Activated CD4-positive, alpha-beta T cell treated with anti-CD3 and anti-CD28 coated beads for 24 hours (primary cell): ENCODE measurements around the gene DCTN2.
"Not testable (repeated sequence)": the region's sequence is repeated elsewhere in the genome, so short reads cannot be mapped to it uniquely, and the experiment has no call there.

Source experiments
- DNase-seq, 2 donors: peaks; one replicate each; pipeline ENCODE4 v3.0.0-alpha.2; 2020; ENCODE audit warnings: low read depth in 2 of 2

Gene DCTN2

DNA sequence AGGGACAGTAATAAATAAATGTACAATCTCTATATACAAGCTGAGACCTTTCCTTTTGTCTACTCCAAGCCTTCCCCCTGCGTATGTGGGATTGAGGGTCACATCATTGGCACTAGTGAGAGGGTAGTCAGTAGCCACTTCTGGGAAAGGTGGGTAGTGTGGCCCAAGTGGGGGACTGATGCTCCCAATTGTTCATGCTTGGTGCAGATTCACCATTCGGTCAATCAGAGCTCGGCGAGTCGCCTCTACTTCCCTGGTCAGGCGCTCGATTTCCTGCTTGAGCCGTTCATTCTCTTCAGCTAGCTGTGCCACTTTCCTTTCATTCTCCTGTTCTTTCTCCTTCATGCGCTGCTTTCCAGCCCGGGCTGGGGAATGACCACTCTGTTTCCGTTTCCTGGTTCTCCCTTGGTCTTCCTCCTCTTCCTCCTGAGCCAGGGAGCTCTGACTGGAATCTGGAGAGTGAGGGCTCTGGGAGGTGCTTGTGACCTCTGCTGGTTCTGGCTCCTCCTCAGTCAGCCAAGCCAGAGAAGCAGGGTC, 30.3 kb downstream of the DCTN2 start:
- DNase-seq = no peak

- no peak for DNase-seq
Observed at GRCh38 chr12:57515934-57516541, 31.0 kb downstream of the DCTN2 start.

GRCh38 chr12:57515408-57515933, 31.5 kb downstream of the DCTN2 start:
- DNase-seq = no peak

- DNase-seq = no peak
Observed at GRCh38 chr12:57514720-57515407, 32.1 kb downstream of the DCTN2 start.

DNA sequence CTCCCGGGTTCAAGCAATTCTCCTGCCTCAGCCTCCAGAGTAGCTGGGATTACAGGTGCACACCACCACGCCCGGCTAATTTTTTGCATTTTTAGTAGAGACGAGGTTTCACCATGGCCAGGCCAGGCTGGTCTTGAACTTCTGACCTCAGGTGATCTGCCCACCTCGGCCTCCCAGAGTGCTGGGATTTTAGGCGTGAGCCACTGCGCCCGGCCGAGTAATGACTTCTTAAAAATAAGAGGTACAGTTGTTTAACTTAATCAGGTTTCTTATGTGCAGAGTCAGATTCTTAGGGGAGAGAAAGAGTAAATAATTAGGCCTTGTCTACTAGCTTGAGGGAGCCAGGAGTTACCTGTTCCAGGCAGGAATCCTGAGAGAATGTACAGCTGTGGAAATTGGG, 32.7 kb downstream of the DCTN2 start:
- not testable (repeated sequence) for DNase-seq

- DNase-seq = not testable (repeated sequence)
Observed at GRCh38 chr12:57513677-57514076, 33.3 kb downstream of the DCTN2 start.

DNA sequence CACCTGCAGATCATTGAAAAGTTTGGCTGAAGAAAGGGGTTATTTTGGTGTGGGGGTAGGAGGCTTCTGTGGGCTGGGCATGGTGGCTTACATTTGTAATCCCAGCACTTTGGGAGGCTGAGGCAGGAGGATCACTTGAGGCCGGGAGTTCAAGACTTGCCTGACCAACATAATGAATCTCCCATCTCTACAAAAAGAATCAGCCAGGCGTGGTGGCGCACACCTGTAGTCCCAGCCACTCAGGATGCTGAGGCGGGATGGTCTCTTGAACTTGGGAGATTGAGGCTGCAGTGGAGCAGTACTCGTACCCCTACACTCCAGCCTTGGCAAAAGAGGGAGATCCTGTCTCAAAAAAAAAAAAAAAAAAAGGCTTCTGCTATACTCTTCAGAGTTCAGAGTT, 33.7 kb downstream of the DCTN2 start:
- no peak for DNase-seq

GRCh38 chr12:57512665-57513064, 34.3 kb downstream of the DCTN2 start:
- DNase-seq = no peak

GRCh38 chr12:57511588-57512325, 35.2 kb downstream of the DCTN2 start:
- DNase-seq = no peak

DNA sequence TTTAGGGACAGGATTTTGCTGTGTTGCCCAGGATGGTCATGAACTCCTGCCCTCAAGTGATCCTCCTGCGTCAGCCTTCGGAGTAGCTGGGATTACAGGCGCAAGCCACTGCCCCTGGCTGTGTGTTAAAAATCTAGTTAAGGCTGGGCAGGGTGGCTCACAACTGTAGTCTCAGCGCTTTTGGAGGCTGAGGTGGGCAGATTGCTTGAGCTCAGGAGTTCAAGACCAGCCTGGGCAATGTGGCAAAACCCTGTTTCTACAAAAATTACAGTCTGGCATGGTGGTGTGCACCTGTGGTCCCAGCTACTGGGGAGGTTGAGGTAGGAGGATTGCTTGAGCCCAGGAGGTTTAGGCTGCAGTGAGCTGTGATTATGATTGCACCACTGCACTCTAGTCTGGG, 35.8 kb downstream of the DCTN2 start:
- no peak for DNase-seq

DNA sequence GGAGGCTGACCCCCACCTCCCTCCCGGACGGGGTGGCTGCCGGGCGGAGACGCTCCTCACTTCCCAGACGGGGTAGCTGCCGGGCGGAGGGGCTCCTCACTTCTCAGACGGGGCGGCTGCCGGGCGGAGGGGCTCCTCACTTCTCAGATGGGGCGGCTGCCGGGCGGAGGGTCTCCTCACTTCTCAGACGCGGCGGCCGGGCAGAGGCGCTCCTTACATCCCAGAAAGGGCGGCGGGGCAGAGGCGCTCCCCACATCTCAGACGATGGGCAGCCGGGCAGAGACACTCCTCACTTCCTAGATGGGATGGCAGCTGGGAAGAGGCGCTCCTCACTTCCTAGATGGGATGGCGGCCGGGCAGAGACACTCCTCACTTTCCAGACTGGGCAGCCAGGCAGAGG, 39.2 kb downstream of the DCTN2 start:
- not testable (repeated sequence) for DNase-seq

GRCh38 chr12:57506541-57506940, 40.5 kb downstream of the DCTN2 start:
- not testable (repeated sequence) for DNase-seq

DNA sequence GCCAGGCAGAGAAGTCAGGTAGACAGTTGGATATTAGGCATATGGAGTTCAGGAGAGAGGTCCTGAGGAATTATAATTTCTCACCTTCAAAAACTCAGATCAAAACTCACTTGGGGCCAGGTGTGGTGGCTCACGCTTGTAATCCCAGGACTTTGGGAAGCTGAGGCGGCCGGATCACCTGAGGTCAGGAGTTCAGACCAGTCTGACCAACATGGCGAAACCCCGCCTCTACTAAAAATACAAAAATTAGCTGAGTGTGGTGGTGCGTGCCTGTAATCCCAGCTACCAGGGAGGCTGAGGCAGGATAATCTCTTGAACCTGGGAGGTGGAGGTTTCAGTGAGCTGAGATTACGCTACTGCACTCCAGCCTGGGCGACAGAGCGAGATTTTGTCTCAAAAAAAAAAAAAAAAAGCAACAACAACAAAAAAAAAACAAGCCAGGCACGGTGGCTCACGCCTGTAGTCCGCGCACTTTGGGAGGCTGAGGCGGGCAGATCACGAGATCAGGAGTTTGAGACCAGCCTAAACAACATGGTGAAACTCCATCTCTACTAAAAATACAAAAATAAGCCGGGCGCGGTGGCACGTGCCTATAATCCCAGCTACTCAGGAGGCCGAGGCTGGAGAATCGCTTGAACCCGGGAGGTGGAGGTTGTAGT, 44.6 kb downstream of the DCTN2 start:
- not testable (repeated sequence) for DNase-seq

GRCh38 chr12:57500213-57500612, 46.8 kb downstream of the DCTN2 start:
- no peak for DNase-seq

- no peak for DNase-seq
Observed at GRCh38 chr12:57498571-57498970, 48.4 kb downstream of the DCTN2 start.

DNA sequence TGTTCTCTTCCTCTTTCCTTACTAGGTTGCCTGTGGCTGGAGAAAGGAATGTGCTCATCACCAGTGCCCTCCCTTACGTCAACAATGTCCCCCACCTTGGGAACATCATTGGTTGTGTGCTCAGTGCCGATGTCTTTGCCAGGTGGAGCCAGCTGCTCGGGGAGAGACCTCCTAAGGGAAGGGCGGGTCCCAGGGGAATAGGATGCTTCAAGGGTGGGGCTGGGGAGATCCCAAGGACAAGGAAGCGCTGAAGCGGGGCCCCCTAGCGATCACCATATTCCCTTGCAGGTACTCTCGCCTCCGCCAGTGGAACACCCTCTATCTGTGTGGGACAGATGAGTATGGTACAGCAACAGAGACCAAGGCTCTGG, 48.9 kb downstream of the DCTN2 start:
- DNase-seq = no peak

DNA sequence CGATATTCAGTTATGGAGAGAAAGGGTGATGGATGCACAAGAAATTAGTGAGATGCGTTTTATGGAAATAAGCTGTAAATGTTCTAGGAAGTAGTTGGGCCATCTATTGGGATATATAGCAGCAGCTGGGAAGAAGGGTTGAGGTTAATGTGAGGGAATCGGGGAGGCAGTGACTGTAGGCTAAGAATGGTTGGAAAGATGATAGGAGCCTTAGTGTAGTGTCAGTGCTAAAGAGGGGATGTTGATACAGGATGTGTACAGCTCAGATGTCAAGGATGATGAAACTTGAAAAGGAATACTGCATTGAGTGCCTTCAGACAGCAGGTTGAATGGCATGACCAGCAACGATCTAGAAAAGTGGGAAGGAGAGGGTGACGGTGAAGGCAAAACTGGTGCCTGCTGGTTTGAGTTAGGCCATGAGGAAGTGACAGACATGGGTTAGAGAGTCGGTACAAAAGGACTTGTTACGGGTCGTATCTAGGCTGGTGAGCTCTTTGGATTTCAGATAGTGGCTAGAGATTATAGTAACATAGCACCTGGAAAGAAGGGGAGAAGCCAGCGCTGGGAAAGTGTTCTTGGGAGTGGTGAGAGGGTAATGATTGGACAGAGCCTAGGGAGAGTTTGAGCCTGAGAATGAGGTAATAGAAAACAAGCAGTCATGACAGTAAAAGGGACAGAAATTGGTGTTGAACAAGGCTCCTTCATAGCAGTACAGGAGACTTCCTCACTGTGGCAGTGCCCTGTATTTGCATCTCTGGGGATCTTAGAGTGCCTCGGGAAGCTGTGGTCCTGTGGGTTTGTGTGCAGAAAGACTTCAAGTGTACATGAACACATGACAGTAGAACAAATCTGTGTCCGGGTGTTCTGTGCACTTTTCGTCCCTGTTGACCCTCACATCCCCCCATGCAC, 49.5 kb downstream of the DCTN2 start:
- no peak for DNase-seq

DNA sequence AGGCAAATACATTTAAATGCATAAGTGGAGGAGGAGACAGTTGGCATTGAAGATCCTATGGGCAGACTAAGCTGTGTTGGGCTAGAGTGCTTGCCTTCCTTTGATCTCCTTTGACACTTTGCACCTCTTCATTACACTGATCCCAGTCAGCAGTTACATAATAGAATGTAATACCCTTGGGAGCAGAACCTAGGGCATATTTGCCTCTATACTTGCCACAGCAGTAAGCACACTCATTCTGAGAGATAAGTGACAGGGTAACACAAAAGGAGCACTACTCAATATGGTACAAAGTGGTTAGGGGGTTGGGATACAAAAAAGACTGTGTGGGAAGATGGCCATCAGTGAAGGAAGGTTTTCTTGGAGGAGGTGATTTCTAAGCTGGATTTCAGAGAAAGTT, 50.2 kb downstream of the DCTN2 start:
- DNase-seq = no peak

DNA sequence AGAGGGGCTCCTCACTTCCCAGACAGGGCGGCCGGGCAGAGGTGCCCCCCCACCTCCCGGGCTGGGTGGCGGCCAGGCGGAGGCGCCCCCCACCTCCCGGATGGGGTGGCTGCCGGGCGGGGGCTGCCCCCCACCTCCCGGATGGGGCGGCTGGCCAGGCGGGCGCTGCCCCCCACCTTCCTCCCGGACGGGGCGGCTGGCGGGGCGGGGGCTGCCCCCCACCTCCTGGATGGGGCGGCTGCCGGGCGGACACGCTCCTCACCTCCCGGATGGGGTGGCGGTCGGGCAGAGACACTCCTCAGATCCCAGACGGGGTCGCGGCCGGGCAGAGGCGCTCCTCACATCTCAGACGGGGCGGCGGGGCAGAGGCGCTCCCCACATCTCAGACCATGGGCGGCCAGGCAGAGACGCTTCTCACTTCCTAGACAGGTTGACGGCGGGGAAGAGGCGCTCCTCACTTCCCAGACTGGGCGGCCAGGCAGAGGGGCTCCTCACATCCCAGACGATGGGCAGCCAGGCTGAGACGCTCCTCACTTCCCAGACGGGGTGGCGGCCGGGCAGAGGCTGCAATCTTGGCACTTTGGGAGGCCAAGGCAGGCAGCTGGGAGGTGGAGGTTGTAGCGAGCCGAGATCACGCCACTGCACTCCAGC, 51.8 kb downstream of the DCTN2 start:
- DNase-seq = not testable (repeated sequence)
